Measurements from ENCODE around the gene TXNRD2.

GRCh38 chr22:19974935-19975706 is 33.5 kb upstream of the TXNRD2 start:
- TF ChIP-seq CTCF (conservative IDR thresholded peaks at IDR 0.05; ENCODE audit: low read depth, low read length) = no peak
- no peak for TF ChIP-seq POLR2A (IDR thresholded peaks at IDR 0.05; ENCODE audit: low read depth, low read length)
- TF ChIP-seq BHLHE40 (IDR thresholded peaks at IDR 0.05; ENCODE audit: low read depth, low read length) = no peak
- no peak for TF ChIP-seq MXI1 (IDR thresholded peaks at IDR 0.05; ENCODE audit: borderline replicate concordance, low read depth, low read length)
- no peak for TF ChIP-seq ELK1 (IDR thresholded peaks at IDR 0.05; ENCODE audit: borderline replicate concordance, low read depth, low read length)
- TF ChIP-seq RCOR1 (IDR thresholded peaks at IDR 0.05; ENCODE audit: insufficient replicate concordance, low read length) = no peak
- TF ChIP-seq CHD1 (IDR thresholded peaks at IDR 0.05; ENCODE audit: low read depth, low read length) = no peak
- no peak for TF ChIP-seq CEBPB (IDR thresholded peaks at IDR 0.05; ENCODE audit: low read depth, low read length)
- no peak for TF ChIP-seq RFX5 (IDR thresholded peaks at IDR 0.05; ENCODE audit: low read depth, low read length)

All from IMR-90 (cell line).